Thyroid gland (tissue), 4 donors: ENCODE results near the gene SERPINA3.

ENCODE experiments used
- CTCF ChIP-seq, 6 experiments: fragments of 200-600 bp in 3 of 6; fragments of 450-650 bp in 3 of 6; sonication (generic) in 3 of 6; IDR thresholded peaks; one replicate each; pipeline ENCODE4 v1.5.1; 2016 to 2019; ENCODE audit warnings: antibody characterized with exemption in 6 of 6, mild to moderate bottlenecking in 2 of 6, inconsistent platforms in 1 of 6, moderate library complexity in 1 of 6
- POLR2A ChIP-seq, 2 donors: fragments of 450-650 bp; IDR thresholded peaks; one replicate each; pipeline ENCODE4 v1.6.1; 2017; ENCODE audit warnings: antibody characterized with exemption in 2 of 2, mild to moderate bottlenecking in 2 of 2, moderate library complexity in 1 of 2

GRCh38 chr14:94564381-94564780, 47.8 kb upstream of the SERPINA3 start:
- no peak for TF ChIP-seq CTCF (IDR thresholded peaks at IDR 0.05)
- TF ChIP-seq POLR2A (IDR thresholded peaks at IDR 0.05) = no peak
